GM18517 (cell line): ENCODE data around the gene BHLHA15.

ENCODE experiments used
- ATAC-seq: cut with Tn5 transposase; IDR thresholded peaks from one replicate; pipeline ENCODE4 v1.9.1; 2021; ENCODE audit warnings: mild to moderate bottlenecking, moderate library complexity; ENCODE audit not compliant: unreplicated experiment

BHLHA15 gene

GRCh38 chr7:98238976-98239375 is 27.7 kb downstream of the BHLHA15 start:
- ATAC-seq = no peak

DNA sequence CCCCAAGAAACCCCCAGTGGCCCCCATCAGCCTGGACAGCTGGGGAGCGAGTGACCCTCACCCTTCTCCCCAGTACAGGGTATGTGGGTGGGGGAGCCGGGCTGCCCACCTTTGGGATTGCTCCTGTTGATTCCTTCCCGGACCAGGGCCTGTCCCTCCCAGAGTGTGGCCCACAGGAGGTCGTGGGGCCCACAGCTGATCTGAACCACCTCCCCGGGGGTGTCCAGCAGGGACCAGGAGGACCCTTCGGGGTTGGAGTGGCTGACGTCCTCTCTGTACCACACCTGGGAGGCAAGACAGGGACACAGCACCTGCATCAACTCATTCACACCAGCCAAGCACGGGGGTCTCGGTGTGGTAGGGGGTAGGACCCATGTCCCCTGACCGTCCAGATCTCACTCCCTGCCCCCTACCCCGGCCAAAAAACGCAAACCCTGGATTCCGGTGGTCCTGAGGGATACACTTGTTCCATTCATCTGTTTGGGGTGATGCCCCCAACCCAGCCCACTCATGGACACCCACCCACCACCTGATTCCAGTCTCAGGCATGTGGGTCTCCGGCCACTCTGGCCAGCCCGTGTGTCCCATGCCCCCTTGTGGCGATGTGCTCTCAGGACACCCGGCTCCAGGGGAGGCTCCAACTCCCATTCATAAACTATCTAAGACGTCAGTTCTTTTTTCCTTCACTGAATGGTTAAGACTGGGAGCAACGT is 29.9 kb downstream of the BHLHA15 start:
- ATAC-seq = no peak

DNA sequence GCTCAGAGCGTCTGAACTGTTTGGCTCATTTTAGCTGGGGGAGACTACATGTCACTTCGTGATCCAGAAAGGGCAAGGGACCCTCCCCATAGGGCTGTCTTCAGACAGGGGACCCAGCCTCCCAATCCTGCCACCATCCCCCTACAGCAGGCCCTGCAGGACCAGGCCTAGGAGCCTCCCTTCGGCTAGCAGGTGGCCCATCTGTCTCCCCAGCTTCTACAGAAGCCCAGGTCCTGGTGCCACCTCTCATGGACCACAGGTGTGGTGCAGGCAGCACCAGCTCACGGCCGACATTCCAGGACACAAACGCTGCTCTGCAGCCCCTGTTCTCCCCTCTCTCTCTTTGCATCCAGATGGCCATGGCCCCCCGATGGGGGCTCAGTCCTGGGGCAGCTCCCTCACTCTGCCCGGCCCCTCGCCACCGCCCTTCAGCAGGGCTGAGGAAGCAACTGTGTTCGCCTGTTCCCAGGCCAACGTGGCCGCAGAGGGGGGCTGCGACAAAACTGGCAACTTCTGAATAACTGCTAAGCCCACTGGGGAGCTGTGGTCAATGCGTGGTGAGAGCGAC is 30.5 kb downstream of the BHLHA15 start:
- no peak for ATAC-seq

GRCh38 chr7:98242342-98242741 is 31.1 kb downstream of the BHLHA15 start:
- ATAC-seq = no peak

GRCh38 chr7:98242934-98243333 is 31.7 kb downstream of the BHLHA15 start:
- ATAC-seq = no peak

DNA sequence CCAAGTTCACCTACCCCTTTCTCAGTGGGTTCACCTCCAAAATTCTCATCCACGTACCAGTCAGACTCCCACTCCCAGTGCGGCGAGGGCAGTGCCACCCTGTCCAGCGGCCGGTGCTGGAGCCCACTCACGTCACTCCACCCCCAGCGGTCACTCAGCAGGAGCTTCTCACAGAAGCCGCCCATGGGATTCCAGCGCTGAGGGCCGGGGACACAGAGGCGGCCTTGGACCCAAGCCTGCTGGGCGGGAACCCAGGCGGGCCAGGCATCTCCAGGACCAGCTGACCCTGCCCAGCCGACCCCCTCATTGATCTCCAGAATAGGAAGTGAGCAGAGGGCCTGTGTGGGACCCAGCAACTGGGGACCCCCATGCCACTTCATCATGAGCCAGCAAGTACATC is 33.6 kb downstream of the BHLHA15 start:
- no peak for ATAC-seq

DNA sequence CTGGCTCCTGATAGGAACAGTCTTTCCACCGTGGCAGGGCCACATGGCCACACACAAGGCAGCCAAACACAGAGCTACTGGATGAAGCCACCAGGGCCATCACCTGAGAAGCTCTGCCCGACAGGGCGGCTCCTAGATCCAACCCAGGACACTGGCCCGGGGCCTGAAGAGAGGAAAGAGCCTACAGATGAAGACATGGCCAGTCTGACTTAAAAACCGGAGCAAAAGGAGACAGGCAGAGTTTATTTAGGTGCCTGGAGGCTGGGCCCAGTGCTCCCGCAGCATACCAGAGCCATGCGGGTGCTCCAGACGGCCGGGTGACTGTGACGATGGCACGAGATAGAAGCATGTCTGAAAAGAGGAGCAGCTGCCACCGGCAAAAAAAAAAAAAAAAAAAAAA is 36.9 kb downstream of the BHLHA15 start:
- no peak for ATAC-seq

GRCh38 chr7:98249106-98249505 is 37.9 kb downstream of the BHLHA15 start:
- ATAC-seq = no peak

GRCh38 chr7:98250789-98251188 is 39.5 kb downstream of the BHLHA15 start:
- no peak for ATAC-seq

GRCh38 chr7:98251231-98251600 is 40.0 kb downstream of the BHLHA15 start:
- peak; percentile 28 for ATAC-seq

DNA sequence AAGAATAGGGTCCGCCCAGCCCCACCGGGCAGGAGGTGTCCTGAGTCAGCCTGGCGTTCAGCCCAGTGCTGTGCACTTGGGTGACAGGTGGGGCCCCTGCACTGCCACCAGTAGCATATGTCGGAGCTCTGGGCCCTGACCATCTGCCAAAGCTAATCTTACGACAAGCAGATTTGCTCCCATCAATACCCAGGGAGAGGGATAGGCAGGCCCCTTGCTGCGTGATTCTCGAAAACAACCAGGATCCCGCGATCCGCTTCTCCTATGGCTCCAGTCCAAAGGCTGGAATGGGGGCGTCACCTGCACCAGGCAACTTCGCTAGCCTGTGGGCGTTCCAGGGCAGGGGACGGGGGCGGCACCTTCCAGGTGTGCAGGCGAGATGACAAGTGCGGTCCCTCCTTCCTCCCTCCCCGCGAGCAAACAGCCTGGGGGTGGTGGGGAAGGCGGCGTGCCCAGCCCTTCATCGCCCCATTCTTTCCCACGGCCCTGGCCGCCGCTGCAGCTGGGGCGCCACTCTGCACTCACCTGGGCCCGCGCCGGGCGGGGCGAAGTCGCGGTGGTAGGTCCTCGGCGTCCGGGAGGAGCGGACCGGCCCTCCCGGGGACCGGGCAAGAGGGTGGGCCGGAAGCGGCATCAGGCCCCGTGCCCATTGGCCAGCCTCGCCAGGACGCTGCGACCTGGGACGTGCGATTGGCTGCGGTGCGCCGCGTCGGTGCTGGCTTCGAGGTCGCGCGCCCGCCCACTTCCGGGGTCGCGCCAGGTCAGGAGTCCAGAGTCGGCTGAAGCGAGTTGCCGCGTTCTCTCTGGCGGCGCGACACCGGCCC is 40.6 kb downstream of the BHLHA15 start, which contains the start of gene TECPR1:
TECPR1 (minus strand) TSS at position 632 of the 824 bp plus-strand sequence. CDS start 6,086 bp downstream, outside the sequence.
- ATAC-seq = peak; percentile 95

- ATAC-seq = no peak
These were observed 41.3 kb downstream of the BHLHA15 start for GRCh38 chr7:98252425-98253054.

- ATAC-seq = no peak
These were observed 43.3 kb downstream of the BHLHA15 start for GRCh38 chr7:98254516-98254915.

DNA sequence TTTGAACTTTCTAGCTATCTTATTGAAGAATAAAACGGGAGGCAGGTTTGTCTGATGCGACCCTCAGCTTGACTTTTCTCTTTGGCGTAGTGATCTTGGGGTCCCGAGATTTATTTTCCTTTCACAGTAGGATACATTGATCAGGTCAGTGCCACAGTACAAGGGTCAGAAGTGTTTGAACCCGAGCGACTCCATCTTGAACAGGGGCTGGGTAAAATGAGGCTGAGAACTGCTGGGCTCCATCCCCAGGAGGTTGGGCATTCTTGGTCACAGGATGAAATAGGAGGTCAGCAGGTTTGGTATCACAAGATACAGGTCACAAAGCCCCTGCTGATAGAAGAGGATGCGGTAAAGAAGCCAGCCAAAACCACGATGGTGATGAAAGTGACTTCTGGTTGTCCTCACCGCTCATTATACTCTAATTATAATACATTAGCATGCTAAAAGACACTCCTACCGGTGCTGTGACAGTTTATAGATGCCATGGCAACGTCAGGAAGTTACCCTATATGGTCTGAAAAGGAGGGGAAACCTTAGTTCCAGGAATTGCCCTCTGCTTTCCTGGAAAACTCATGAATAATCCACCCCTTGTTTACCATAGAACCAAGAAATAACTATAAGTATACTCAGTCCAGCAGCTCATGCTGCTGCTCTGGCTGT is 43.8 kb downstream of the BHLHA15 start:
- ATAC-seq = no peak

DNA sequence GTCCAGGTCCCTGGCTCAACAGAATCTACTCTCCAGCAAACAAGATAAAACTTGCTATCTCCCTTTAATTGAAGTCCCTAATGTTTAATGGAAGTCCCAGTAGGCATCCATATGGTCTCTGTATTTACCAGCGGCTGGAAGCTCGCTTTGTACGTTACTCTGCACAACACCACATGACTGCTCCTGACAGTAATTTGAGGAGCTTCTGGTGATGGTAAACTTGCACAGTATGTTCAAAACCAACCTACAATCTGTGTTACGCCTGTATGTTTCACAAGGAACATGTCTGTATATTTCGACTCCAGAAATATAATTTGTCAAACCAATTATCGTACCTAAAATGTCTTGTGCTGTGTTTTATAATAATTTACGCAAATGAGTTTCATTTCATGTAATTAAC is 45.2 kb downstream of the BHLHA15 start:
- no peak for ATAC-seq

DNA sequence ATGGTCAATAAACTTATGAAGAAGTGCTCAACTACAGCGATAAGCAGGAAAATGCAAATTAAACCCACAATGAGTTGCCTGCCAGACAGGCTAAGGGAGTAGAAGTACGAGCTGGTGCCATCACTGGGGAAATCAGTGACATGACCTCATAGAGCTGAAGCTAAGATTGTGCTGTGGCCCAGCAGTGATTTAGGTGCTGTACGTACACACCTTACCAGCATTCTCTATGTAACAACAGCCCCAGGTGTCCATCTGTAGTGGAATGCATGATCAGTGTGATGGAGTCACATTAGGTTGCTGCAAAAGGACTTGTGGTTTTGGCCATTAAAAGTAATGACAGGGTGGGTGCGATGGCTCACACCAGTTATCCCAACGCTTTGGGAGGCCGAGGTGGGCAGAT is 46.5 kb downstream of the BHLHA15 start:
- no peak for ATAC-seq
